Heart left ventricle (tissue), 16 donors: ENCODE data around the gene TBC1D3B. TPM values are rescaled to one million over a fixed set of nuclear protein-coding genes. Genes with fewer than 3 reads are reported as not detected.
"Not testable (repeated sequence)": the region's sequence is repeated elsewhere in the genome, so short reads cannot be mapped to it uniquely, and the experiment has no call there.

ENCODE experiments used
- ATAC-seq, 4 donors: fragments of 200-7000 bp; cut with Tn5 transposase; one replicate each; pipeline ENCODE4 v1.9.1; 2020 to 2022; ENCODE audit warnings: moderate library complexity in 4 of 4, mild to moderate bottlenecking in 3 of 4, moderate number of reproducible peaks in 1 of 4
- DNase-seq, 5 donors: peaks; one replicate each; pipeline ENCODE4 v3.0.0-alpha.2; 2020
- H3K27ac ChIP-seq, 12 donors: fragments of 200-600 bp; sonication (generic) in 4 of 12; one replicate each; pipeline versions ENCODE4 v1.5.0 to v1.8.0; 2016 to 2022; ENCODE audit warnings: mild to moderate bottlenecking in 2 of 12
- H3K27me3 ChIP-seq, 9 donors: fragments of 200-600 bp; sonication (generic) in 2 of 9; one replicate each; pipeline versions ENCODE4 v1.5.1 to v1.8.0; 2016 to 2022; ENCODE audit warnings: mild to moderate bottlenecking in 3 of 9
- H3K36me3 ChIP-seq, 9 donors: fragments of 200-600 bp; sonication (generic) in 2 of 9; one replicate each; pipeline versions ENCODE4 v1.5.0 to v1.8.0; 2018 to 2022; ENCODE audit warnings: mild to moderate bottlenecking in 2 of 9
- H3K4me1 ChIP-seq, 12 donors: fragments of 200-600 bp; sonication (generic) in 4 of 12; one replicate each; pipeline versions ENCODE4 v1.5.0 to v1.8.0; 2016 to 2022; ENCODE audit warnings: mild to moderate bottlenecking in 3 of 12
- H3K4me3 ChIP-seq, 12 donors: fragments of 200-600 bp; sonication (generic) in 4 of 12; one replicate each; pipeline versions ENCODE4 v1.5.0 to v1.8.0; 2017 to 2022; ENCODE audit warnings: mild to moderate bottlenecking in 9 of 12, moderate library complexity in 4 of 12
- H3K9me3 ChIP-seq, 12 donors: fragments of 200-600 bp; sonication (generic) in 4 of 12; one replicate each; pipeline versions ENCODE4 v1.5.0 to v1.8.0; 2016 to 2022; ENCODE audit warnings: mild to moderate bottlenecking in 1 of 12
- WGBS, 4 donors: extraction: QIAGEN DNeasy Blood & Tissue Kit in 2 of 4; methylation state at CpG; one replicate each; pipeline versions ENCODE4 v1.1.5 to v1.1.7; 2013 to 2018; 5-methylcytosine and 5-hydroxymethylcytosine counted together
- intact Hi-C, 10 donors: fragments of 100-400 bp; cut with DNase I; formaldehyde crosslinking; loops; one replicate each; pipeline versions ENCODE4 v1.11.1 to v1.14.2; 2022
- long read RNA-seq, 3 donors: library from polyadenylated mRNA; unstranded; transcript quantifications; one replicate each; pipeline ENCODE4 v2.0.0, GENCODE V29; 2020 to 2021
- polyA plus RNA-seq, 2 donors: library from polyadenylated mRNA; stranded (reverse); fragments of 200-250 nt; gene quantifications; one replicate each; pipeline ENCODE4 v1.2.3, GENCODE V29; 2013
- total RNA-seq, 9 donors: library from RNA; depleted of rRNA in 2 of 9; stranded (reverse); fragments of >200 nt in 2 of 9; fragmentation: NEBNext Ultra II Directional in 3 of 9; extraction: Animal tissue kit (Norgen Biotek cat#: 25700) in 3 of 9; gene quantifications; one replicate each; pipeline versions ENCODE4 v1.1.0 to v1.2.4, GENCODE V29; 2016 to 2023
- donor health status: ischemic (EF 13 %, LVEDD 7.1; RV severe dilation, severe dysfunction).
- donor health status: healthy with polysubstance abuse.
- donor health status: DM: no; HTN: yes; CAD: no.
- donor health status: DM: no; HTN: no; CAD: no.
- donor health status: ischemic (EF 25% LVEDD 6.9; RV normal size, moderate dysfunction).
- donor health status: ischemic (EF 25% LVEDD 5.7; RV mildly dilated, moderate dysfunction).
- donor health status: healthy.
- donor health status: DM: yes; HTN: yes; CAD: no.
- donor health status: ischemic (EF 35%, LVEDD 5.7; RV mildly dilated, moderate dysfunction).
- donor health status: nonischemic (EF 11% LVEDD 7.7; RV severe dilation, severe dysfunction).
- donor health status: DM: yes; HTN: yes; CAD: no.
- donor health status: PGD.
- donor health status: ischemic (EF 29% LVEDD 5.4; RV normal size, mild dysfunction).
- donor health status: nonischemic (EF 23%, LVEDD 6.1; RV moderate dilation, normal function).

TBC1D3B gene
- total RNA-seq = 1 to 10 TPM in 7 of 9 donors, under 1 TPM in 1, not detected in 1; 0.62 to 3.3 (median 1.4) TPM
- under 1 TPM; 0.68 to 0.76 TPM for polyA plus RNA-seq
- long read RNA-seq, donor 1 = 0 reads
- long read RNA-seq, donor 2 = 0 reads
- long read RNA-seq, donor 3 = 0 reads

DNA sequence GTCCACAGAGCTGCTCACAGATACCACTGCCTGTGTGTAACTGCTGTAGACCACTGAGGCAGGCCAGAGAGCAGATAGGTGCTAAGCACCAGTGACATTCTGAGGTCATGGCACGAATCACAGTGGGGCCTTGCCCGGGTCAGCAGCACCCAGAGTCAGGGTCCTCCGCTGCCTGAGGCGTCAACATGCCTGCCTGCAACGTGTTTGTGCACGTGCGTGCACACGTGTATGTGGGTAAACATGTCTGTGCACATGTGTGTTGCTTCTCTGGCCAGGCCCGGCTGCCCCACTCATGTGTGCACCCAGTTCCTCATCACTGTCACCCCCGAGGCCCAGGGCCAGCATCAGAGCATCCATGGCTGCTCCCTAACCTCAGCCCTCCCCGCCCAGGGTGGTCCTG, at the start of gene TBC1D3B:
TBC1D3B (minus strand) TSS at position 101 of the 400 bp plus-strand sequence. CDS start 1,586 bp downstream, outside the sequence.
- H3K36me3 ChIP-seq, H3K4me3 ChIP-seq, intact Hi-C loops, H3K4me1 ChIP-seq, DNase-seq, H3K9me3 ChIP-seq, H3K27ac ChIP-seq, H3K27me3 ChIP-seq, ATAC-seq: not testable (repeated sequence)
- WGBS, 4 donors = no CpG with 5 or more reads among the region's 11 CpGs

- H3K9me3 ChIP-seq = peaks cover 0 to 14% (median 0%) of the 10 kb centered on the region in 12 donors
- 85 to 92% (median 89%) methylated on average over 12 of the region's 12 CpGs for WGBS, 4 donors
- H3K27ac ChIP-seq, H3K4me3 ChIP-seq, DNase-seq, H3K36me3 ChIP-seq, intact Hi-C loops, H3K27me3 ChIP-seq, ATAC-seq: not testable (repeated sequence)
- peaks cover 0 to 11% (median 0%) of the 10 kb centered on the region in 12 donors for H3K4me1 ChIP-seq
Observed at GRCh38 chr17:36222967-36223366, 46.5 kb upstream of the TBC1D3B start.

GRCh38 chr17:36221581-36222100, 45.2 kb upstream of the TBC1D3B start:
- H3K27ac ChIP-seq, intact Hi-C loops, DNase-seq, ATAC-seq, H3K36me3 ChIP-seq, H3K4me3 ChIP-seq: not testable (repeated sequence)
- peaks cover 0 to 14% (median 0%) of the 10 kb centered on the region in 9 donors for H3K27me3 ChIP-seq
- WGBS, 4 donors = 81 to 86% (median 84%) methylated on average over 4 of the region's 4 CpGs
- peaks cover 0 to 15% (median 0%) of the 10 kb centered on the region in 12 donors for H3K9me3 ChIP-seq
- peaks cover 0 to 11% (median 0%) of the 10 kb centered on the region in 12 donors for H3K4me1 ChIP-seq

DNA sequence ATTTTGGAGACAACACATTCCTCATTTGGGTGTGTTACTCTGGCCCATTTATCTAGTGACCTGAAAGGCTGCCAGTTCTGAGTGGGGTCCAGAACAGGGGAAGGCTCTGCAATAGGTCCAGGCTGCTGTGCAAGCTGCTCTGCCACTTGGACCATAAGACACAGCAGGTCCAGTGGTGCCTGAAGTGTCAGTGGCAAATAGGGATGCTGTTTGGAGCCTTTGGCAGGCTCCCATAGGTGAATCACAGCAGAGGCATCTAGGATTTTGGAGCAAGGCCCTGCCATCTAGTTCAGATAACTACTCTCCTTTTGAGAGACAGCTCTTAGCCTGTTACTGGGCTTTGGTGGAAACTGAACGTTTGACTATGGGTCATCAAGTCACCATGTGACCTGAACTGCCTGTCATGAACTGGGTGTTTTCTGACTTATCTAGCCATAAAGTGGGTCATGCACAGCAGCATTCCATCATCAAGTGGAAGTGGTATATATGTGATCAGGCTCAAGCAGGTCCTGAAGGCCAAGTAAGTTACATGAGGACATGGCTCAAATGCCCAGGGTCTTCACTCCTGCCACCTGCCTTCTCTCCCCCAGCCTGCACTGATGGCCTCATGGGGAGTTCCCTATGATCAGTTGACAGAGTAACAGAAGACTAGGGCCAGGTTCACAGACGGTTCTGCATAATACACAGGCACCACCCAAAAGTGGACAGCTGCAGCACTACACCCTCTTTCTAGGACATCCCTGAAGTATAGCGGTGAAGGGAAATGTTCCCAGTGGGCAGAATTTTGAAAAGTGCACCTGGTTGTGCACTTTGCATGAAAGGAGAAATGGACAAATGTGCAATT, 44.5 kb upstream of the TBC1D3B start:
- peaks cover 0 to 15% (median 0%) of the 10 kb centered on the region in 12 donors for H3K9me3 ChIP-seq
- peaks cover 0 to 11% (median 0%) of the 10 kb centered on the region in 12 donors for H3K4me1 ChIP-seq
- ATAC-seq, H3K36me3 ChIP-seq, intact Hi-C loops, H3K4me3 ChIP-seq: not testable (repeated sequence)
- H3K27ac ChIP-seq = peak overlapping the region in 1 of 12 donors; percentile 10
- peak in 1 of 5 donors; percentile 52 for DNase-seq
- 50 to 82% (median 64%) methylated on average over 3 of the region's 3 CpGs for WGBS, 4 donors
- H3K27me3 ChIP-seq = peaks cover 0 to 14% (median 0%) of the 10 kb centered on the region in 9 donors

- intact Hi-C loops, H3K36me3 ChIP-seq, H3K4me3 ChIP-seq, DNase-seq, H3K27ac ChIP-seq, ATAC-seq: not testable (repeated sequence)
- H3K4me1 ChIP-seq = peaks cover 0 to 11% (median 0%) of the 10 kb centered on the region in 12 donors
- H3K9me3 ChIP-seq = peaks cover 0 to 15% (median 0%) of the 10 kb centered on the region in 12 donors
- H3K27me3 ChIP-seq = peaks cover 0 to 22% (median 0%) of the 10 kb centered on the region in 9 donors
- whole genome bisulfite sequencing, 4 donors = 91 to 100% (median 96%) methylated on average over 1 of the region's 1 CpG
Observed at GRCh38 chr17:36219556-36219955, 43.1 kb upstream of the TBC1D3B start.

DNA sequence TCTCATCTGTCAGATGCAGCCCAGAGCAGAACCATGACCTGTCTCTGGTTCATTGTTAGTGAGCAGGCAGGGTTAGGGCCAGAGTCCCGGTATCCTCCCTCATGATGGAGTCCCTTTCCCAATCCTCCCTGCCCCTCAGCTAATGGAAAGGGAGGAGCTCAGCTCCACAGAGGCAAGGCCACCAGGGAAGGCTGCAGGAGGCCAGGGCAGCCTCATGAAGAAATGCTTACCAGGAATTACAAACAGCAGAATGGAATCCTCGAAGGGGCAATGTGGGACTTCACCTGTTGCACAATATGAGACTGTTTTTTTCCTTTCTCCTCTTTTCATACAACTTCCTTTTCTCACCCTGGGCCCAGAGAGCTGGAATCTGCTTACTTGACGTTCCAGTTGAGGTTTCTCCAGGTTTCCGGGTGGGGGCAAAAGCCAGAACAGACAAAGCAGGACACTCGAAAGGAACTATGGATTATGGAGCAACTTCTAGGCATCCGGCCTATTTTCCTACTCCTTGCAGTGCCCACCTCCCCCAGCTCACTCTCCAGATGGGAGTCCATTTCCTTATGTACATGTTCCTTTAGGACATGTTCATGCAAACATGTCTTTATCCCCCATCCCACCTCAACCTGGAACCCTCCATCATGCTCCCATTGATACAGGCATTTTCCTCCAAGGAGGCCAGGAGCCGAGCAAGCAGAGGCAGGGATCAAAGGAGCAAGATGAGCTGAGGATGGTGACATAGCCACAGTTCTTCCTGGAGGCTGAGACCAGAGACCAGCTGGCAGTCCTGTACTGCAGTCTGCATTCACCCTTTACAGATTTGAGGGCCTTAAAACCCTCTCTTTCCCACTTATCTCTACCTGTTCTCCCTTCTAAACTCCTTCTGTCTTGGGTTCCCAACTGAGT, 39.2 kb upstream of the TBC1D3B start:
- Histone ChIP-seq H3K27me3 (peaks cover 0 to 40% (median 0%) of the 10 kb centered on the region in 9 donors), H3K9me3 (peaks cover 0 to 15% (median 0%) of the 10 kb centered on the region in 12 donors)
- 76 to 80% (median 78%) methylated on average over 7 of the region's 7 CpGs for WGBS, 4 donors
- H3K4me1 ChIP-seq, DNase-seq, ATAC-seq, H3K36me3 ChIP-seq, intact Hi-C loops, H3K4me3 ChIP-seq, H3K27ac ChIP-seq: not testable (repeated sequence)
